ENCODE measurements around the gene ZNF143. TPM values are rescaled to one million over a fixed set of nuclear protein-coding genes. Genes with fewer than 3 reads are reported as not detected.

Gene ZNF143
- total and polyA plus RNA-seq, 5 donors: 13.9 to 30.6 (median 24.7) TPM

DNA sequence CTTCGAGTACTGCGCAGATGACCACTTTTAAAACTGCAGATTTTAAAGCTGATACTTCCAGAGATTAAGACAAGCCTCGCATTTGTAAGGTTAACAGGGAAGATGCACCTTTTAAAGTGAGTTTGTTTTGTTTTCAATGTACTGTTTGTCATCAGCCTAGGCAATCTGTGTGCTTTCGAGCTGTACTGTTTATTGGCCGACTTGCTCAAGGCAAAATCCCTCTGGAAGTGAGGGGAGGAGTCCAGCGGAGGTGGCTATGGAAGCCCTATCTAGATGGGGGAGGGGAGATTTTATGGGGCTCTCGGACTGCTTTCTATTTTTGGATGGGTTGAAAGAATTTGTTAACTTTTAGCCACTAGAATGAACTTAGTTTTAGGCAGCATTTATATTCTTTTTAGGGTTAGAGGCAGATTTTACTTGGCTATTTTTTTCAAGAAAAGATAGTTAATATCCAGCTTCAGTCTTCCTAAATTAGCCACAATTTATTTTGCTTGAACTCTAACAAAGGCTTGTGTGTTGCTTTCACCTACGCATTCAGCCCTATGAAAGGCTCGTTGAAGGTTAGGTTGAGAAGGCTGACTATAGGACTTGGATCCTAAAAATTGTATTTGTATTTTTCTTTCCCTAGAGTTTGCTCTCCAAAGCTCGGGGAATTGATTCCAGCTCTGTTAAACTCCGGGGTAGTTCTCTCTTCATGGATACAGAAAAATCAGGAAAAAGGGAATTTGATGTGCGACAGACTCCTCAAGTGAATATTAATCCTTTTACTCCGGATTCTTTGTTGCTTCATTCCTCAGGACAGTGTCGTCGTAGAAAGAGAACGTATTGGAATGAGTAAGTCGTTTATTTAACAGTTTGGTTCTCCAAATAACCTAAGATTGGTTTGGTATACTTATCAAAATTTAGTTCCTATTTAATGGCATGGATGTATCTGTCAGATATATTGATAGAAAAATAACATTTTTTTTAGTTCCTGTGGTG is 114.7 kb downstream of the ZNF143 start:
- Histone ChIP-seq H3K4me3 (ENCODE audit: low read length) (peak overlapping the region; percentile 86), H3K27me3 (ENCODE audit: control insufficient read depth, insufficient read depth) (no peaks in the 10 kb centered on the region), H3K9me3 (ENCODE audit: control insufficient read depth, low read length) (no peaks in the 10 kb centered on the region), H3K27ac (ENCODE audit: low read length) (peak overlapping the region; percentile 89), H3K4me1 (ENCODE audit: control insufficient read depth, insufficient read depth, low read length) (peaks cover 1% of the 10 kb centered on the region)
- WGBS: 7% methylated on average over 17 of the region's 17 CpGs
- DNase-seq: peak; percentile 57 to 78 (median 72)
- ATAC-seq: peak; percentile 55 to 57
- intact Hi-C loops (cut with DNase I): loop anchor here in 1 of 4 donors (10.0 kb wide), 1 partner anchor 51 kb away; no protein-coding TSS in a partner anchor

DNA sequence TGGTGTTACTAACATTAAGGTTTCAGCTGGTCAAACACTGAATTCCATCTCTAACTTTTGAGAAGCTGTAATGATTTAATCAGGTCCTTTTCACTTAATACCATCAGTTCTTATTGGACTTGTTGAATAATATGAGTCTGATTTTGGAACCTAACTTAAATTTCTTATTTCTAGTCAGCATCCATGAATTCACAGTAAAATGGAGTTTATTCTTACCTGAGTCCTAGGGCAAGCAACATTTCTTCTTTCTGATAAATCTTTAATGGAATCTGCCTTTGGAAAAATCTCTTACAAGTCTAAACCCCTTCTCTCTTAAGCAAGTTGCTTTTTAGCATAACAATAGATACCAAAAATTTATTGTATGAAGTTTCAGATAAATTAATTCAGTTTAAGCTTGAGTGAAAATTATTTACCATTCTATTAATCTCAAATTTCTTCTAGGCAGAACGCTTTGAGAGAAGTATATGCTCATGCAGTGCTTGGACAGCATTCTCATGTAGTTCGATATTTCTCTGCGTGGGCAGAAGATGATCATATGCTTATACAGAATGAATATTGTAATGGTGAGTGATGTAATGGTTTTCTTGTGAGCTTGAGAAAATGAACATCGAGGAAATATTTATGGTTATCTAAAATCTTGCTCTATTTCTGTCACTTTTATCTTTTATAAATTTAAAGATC is 116.0 kb downstream of the ZNF143 start:
- Histone ChIP-seq H3K27ac (ENCODE audit: low read length) (no peak overlapping the region), H3K9me3 (ENCODE audit: control insufficient read depth, low read length) (no peaks in the 10 kb centered on the region), H3K4me1 (ENCODE audit: control insufficient read depth, insufficient read depth, low read length) (peaks cover 1% of the 10 kb centered on the region), H3K27me3 (ENCODE audit: control insufficient read depth, insufficient read depth) (no peaks in the 10 kb centered on the region), H3K4me3 (ENCODE audit: low read length) (peak overlapping the region; percentile 86)
- intact Hi-C loops (cut with DNase I): loop anchor here in 1 of 4 donors (10.0 kb wide), 1 partner anchor 52 kb away; no protein-coding TSS in a partner anchor
- WGBS: 38% methylated on average over 4 of the region's 4 CpGs
- DNase-seq (no peak), ATAC-seq (no peak)

DNA sequence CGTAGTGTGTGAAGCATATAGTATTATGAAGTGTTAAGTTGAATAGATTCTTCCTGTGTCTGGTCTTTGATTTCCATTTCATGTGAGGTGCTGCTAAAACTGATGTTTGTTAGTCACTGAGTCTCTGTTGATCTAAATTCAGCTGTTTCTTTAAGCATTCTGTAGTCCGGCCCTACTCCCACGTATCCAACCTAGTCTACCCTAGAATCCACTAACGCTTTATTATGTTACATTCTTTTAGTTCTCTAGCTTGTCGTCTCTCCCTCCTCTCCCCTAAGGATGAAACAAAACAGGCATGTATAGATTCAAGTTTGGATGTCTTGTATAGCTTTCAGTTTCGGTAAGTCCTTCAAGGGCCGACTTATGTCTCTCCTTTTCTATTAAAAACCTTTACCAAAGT is 116.7 kb downstream of the ZNF143 start:
- Histone ChIP-seq H3K27ac (ENCODE audit: low read length) (peak overlapping the region; percentile 55), H3K4me1 (ENCODE audit: control insufficient read depth, insufficient read depth, low read length) (peaks cover 1% of the 10 kb centered on the region), H3K9me3 (ENCODE audit: control insufficient read depth, low read length) (no peaks in the 10 kb centered on the region), H3K27me3 (ENCODE audit: control insufficient read depth, insufficient read depth) (no peaks in the 10 kb centered on the region), H3K4me3 (ENCODE audit: low read length) (peak overlapping the region; percentile 86)
- no peak for DNase-seq
- intact Hi-C loops (cut with DNase I): loop anchor here in 1 of 4 donors (10.0 kb wide), 1 partner anchor 53 kb away; no protein-coding TSS in a partner anchor
- ATAC-seq: no peak
- WGBS: 34% methylated on average over 7 of the region's 7 CpGs

Other genes starting within 250 kb of the ZNF143 start
- 100 to 1,000 TPM in 1 of 4 donors, 10 to 100 TPM in 3; 84.9 to 121 (median 93.3) TPM for gene DENND5A, start 195.7 kb upstream of the ZNF143 start, total RNA-seq
- gene DENND5A, start 195.7 kb upstream of the ZNF143 start, polyA plus RNA-seq: 50.6 TPM
- gene TMEM41B, start 146.4 kb upstream of the ZNF143 start, total RNA-seq: 10 to 100 TPM; 20.4 to 25.3 (median 22.8) TPM
- gene TMEM41B, start 146.4 kb upstream of the ZNF143 start, polyA plus RNA-seq: 15.6 TPM
- gene IPO7, start 76.4 kb upstream of the ZNF143 start, total RNA-seq: 100 to 1,000 TPM in 3 of 4 donors, 10 to 100 TPM in 1; 93.8 to 131 (median 122) TPM
- gene IPO7, start 76.4 kb upstream of the ZNF143 start, polyA plus RNA-seq: 30.8 TPM
- gene WEE1, start 112.7 kb downstream of the ZNF143 start, total RNA-seq: 10 to 100 TPM; 51.6 to 85.0 (median 60.4) TPM
- gene WEE1, start 112.7 kb downstream of the ZNF143 start, polyA plus RNA-seq: 30.0 TPM
- gene SWAP70, start 203.1 kb downstream of the ZNF143 start, total RNA-seq: 10 to 100 TPM; 19.0 to 30.1 (median 23.1) TPM
- gene SWAP70, start 203.1 kb downstream of the ZNF143 start, polyA plus RNA-seq: 10.4 TPM